GM21515 (cell line): ENCODE data around the gene ERAP2.
"Not testable (repeated sequence)": the region's sequence is repeated elsewhere in the genome, so short reads cannot be mapped to it uniquely, and the experiment has no call there.

ENCODE experiments used
- ATAC-seq: cut with Tn5 transposase; IDR thresholded peaks from one replicate; pipeline ENCODE4 v1.9.1; 2021; ENCODE audit not compliant: unreplicated experiment

The ERAP2 gene

DNA sequence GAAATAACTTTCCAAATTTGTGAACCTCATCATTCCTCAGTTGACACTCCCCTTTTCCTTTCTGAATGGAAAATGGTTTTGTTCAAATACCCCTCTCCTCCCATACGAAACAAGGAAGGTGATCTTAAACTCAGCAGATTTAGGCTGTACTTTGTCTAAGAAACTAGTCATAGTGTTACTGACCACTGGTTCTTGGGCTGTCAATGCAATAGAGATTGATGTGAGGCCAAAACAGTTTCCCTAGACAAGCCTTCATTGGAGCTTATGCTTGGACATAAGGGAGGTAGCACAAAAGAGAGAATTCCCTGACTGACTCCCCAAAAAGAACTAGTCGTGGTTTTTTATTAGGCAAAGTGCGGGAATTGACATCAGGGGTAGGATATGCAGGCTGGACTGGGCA is 54.3 kb downstream of the ERAP2 start:
- no peak for ATAC-seq

DNA sequence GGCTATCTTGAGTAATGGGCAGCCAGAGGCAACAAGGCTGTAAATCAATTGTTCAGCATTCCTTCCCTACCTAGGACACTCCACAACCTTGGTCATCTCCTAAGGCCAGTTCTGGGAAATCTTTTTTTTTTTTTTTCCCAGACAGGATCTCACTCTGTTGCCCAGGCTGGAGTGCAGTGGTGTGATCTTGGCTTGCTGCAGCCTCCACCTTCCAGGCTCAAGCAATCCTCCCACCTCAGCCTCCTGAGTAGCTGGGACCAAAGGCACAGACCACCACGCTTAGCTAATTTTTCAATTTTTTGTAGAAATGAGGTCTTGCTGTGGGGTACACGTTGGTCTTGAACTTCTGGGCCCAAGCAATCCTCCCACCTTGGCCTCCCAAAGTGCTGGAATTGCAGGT is 54.7 kb downstream of the ERAP2 start:
- not testable (repeated sequence) for ATAC-seq

DNA sequence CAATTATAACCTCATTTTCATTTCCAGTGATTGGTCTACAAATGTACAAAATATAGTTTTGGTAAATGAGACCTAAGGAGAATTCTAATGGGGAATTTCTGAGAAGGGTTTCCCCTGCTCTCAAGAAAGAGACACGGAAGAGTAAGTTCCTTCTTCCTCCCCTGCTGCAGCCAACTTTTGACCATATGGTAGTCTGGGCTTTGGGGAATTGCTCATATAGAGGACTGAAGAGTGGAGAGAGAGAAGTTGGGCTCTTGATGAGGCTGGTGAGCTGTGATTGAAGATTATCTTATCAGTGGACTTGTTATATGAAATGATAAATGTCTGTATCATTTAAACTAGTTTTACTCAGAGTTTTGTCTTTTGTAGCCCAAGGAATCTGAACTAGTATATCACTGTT is 55.3 kb downstream of the ERAP2 start:
- ATAC-seq = no peak

DNA sequence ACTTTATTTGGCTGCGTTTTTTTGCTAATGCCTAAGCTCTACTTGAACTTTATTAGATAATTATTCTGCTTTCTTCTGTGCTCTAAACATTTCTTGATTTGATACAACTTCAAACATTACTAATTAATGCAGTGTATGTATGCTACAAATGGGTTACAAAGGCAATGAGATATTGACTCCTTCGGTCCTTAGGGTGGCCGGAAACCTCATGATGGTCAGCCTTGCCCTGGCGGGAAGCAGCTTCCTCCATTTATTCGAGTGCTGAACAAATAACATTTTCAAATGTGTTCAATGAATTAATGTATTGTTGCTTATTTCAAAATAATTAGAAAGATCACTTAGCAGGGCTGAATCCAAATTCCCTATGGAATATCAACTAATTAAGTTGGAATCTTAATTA is 55.7 kb downstream of the ERAP2 start:
- no peak for ATAC-seq

DNA sequence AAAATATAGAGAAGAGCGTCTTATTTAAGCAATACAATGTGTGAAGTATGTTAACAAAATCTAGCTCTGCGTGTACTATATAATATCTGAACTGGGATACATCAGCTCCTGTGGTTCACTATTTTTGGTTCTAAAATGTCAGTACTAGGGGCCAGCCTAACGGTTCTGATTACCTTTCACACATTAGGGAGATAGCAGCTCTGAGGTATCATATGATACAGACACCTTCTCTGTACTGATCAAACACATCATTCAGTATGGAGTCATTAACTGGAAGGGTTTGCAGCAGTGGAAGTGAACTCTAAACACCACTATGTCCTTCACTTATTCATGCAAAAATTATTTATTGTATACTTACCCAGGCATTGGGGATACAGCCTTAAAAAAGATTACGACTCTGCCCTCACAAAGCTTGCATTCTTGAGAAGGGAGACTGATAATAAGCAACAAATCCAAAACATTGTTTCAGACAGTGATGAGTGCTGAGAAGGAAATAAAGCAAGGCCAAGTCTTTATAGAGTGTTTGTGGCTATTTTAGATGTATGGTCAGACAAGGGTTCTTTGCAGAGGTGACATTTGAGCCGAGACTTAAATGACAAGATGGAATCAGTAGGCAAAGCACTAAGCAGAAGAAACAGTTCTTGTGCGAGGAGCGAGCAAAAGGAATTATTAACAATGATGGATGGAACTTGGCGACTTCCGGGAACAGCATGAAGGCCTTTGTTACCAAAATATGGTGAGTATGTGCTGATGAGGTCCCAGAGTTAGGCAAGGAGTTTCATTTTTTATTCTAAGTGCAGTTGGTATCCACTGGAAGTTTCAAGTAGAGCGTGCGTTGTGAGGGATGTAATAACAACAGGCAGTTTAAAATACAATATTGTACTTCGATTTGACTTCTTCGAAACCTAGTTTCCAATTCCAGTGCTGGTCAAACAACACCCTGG is 57.7 kb downstream of the ERAP2 start:
- no peak for ATAC-seq

DNA sequence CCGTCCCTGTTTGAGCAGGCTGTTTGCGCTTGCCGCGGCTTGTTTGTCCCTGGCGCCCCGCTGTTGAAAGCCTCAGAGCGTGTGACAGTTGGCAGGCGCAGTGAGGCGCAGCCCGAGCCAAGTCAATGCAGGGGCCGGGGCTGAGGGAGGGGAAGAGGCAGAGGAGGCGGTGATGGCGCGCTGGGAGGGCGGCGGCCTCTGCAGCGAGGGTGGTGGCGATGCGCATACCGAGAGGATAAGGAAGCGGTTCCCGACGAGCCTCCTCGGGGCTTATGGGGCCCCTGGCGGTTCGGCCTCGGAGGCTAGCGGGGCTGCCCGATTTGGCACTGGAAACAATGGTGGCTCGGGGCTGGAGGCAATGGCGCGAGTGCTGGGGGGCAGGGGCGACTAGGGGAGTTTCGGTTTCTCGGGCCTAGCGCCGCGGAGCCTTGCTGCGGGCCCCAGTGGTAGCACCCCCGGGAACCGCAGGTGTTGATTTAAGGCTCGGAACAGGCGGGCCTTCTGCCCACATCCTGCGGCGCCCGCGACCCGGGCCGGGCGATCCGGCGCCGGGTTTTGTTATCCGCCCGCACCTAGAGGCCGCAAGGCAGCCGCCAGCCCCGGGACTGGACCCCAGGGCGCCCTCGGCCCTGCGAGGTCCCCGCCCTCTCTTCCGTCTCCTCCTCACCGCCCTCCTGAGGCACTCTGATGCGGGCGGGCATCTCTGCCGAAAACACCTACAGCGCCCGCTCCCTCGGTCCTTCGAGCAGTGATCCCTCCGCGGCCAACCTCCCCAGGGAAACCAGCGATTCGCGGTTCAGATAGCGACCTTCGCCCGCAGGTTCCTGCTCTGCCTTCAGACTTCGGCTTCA is 58.6 kb downstream of the ERAP2 start:
- peak; percentile 64 for ATAC-seq

DNA sequence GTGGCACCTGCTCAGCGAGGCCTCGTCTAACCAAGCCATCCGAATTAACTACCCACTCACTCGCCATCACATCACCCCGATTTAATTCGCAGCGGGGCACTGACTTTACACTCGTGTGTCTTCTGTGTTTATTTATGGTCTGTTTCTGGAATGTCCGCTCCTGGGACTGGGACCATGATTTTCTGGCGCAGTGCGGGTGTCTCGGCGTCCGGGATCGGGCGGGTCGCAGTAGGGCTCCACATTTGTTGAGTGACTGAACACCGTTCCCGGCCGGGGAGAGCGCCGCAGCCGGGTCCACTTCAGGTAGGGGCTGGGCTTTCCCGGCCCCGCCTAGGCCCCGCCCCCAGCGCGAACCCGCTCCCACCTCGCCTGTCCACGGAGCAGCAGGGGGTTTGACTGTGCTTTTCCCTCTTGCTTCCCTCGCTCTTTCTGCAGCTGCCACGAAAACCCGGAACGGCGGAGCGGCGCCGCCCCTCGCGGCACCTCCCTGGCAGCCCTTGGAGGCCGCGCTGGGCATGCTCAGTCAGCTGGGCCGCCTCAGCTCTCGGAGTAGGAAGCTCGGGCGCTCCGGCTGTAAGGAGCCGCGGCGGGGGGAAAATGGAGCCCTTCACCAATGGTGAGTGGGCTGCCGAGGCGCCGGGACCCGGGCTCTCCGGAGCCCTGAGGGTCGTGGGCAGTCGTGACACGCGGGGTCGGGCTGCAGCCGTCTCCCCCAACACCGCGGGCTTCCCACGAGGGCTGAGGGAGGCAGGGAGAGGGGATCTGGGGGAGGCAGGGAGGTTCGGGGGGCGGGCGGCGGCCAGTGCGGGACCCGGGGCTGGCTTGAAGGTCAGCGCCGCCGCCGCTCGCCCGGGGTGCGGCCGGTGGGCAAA is 59.5 kb downstream of the ERAP2 start, which contains the start of gene LNPEP:
Gene LNPEP, plus strand, starts transcription at position 522 of the 872 bp plus-strand sequence. Its CDS starts 76 bp downstream, at position 598.
- peak; percentile 50 for ATAC-seq

DNA sequence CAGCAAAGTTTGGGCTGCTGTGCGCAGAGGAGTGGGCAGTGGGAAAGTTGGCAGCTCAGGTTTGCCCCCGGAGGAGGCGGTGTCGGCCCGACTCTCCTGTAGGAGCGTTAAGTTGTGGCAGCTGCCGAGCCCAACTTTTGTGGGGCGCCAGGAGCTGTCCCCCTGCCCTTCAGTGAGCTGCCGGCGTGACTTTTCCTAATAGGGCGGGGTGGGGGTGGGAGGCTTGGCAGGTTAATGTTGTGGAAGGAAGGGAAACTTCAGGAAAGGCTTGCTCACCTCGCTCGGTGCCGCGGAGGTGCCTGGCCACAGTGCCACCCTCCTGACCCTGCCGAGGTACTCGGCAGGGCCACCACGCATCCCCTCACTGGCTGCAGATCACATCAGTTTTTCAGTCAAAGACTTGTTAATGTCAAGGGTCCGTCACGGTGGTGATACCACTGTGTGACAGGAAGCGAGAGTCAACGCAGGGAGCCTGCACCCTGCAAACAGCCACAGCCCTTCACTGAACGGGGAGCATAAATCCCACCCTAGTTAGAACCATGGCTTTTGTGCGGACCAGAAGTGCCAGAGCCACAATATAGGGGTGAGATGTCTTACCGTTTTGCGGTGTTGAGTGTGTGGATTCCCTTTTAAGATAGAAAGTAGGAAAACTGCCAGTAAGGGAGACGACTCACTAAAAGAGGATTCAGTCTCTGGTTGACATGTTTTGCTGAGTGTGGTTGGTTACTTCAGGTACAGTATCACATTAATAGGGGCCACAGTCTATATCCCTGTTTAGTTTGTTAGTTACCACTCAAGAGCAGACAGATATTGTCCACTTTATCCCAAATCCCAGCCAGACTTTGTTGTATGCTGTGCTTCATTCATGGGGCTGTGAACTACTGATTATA is 60.4 kb downstream of the ERAP2 start:
- ATAC-seq = peak; percentile 29

DNA sequence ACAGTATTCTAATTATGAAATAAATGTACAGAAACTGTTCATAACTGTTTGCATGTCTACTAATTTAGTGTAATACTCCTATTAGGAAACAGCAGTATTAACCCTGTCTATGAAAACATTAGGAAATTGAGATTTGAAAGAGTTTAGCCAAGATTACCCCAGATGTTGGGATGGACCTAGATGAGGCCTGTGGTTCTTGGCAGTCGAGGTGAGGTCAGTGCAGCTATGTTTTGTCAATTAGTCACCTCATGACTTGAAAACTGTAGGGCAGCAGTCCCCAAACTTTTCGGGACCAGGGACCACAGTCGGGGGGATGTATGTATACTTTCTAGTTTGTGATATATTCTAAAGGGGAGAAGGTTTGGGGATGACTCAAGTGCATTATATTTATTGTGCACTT is 64.3 kb downstream of the ERAP2 start:
- ATAC-seq = no peak

DNA sequence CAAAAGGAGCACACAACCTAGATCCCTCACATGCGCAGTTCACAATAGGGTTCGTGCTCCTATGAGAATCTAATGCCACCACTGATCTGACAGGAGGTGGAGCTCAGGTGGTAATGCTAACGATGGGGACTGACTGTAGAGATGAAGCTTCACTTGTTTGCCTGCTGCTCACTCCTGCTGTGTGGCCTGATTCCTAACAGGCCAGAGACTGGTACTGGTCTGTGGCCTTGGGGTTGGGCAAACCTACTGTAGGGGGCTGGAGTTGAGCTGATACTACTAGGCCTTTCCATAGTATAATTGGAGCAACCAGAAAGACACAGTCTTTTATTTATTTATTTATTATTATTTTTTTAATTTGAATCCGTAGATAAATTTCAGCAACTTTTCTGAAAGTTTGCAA is 64.8 kb downstream of the ERAP2 start:
- no peak for ATAC-seq

DNA sequence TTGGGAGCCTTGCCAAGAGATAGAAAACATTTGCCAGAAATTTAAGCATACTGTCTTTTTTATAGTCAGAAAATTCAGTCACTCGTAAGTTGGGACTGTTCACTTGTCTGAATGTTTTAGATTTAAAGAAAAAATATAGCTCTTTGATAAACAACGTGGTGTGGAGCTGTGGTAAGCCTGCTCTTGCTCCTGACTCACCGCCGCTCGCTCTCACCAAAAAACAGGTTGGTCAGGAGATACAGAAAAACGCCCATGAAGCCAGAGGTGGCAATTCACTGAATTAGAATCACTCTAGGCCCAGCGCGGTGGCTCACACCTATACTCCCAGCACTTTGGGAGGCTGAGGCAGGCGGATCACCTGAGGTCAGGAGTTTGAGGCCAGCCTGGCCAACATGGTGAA is 65.8 kb downstream of the ERAP2 start:
- ATAC-seq = no peak

DNA sequence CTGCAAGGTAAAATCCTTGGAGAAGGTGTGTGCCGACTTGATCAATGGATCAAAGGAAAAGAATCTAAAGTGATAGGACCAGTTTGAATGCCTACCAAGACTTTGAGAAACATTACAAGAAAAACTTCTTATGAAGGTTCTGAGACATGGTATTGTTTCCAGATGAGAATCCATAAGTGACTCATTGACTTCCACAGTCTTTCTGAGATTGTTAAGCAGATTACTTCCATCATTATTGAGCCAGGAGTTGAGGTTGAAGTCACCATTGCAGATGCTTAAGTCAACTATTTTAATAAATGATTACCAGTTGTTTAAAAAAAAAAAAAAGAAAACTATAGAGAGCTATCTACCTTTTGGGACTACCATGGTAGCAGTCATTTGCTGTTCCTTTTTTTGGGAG is 66.6 kb downstream of the ERAP2 start:
- no peak for ATAC-seq

DNA sequence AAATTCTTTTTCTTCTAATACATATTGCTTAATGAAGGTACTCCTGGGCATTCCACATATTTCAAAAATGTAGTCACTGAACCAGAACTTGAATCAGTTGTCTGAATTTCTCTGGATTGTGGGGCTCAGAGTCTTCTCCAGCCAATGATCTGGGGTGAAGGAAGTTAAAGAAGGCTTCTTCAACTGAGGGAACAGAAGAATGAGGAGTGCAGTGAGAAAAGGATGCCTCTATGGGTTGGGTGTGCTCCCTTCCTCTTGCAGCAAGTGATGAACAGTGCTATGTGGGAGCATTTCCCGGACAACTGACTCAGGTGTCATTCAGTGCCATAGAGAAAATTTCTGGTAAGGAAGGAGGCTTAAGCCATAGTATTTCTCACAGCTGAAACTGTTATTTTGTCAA is 67.5 kb downstream of the ERAP2 start:
- ATAC-seq = no peak

DNA sequence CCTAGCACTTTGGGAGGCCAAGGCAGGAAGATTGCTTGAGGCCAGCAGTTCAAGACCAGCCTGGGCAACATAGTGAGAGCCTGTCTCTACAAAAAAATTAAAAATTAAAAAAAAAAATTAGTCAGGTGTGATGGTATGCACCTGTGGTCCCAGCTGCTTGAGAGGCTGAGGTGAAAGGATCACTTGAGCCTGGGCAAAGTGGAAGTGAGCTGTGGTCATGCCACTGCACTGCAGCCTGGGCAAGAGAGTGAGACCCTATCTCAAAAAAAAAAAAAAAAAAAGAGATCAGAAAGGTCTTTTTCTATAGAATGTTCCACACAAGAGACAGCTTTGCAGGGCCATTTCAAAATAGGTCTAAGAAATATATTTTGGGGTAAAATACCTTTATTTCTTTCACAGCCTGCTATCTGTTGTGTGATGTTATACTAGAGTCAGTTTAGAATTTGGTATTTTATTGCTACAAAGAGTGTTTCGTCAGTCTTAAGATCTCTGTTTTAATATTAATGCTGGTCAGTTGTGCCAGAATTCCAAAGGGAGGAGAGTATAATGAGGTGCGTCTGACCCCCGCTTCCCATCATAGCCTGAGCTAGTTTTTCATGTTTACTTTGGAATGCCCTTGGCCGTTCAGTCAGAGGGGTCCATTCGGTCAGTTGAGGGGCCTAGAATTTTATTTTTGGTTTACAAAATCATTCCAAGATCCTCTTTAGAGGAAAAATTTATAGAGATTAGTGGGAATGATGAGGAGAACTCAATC is 69.0 kb downstream of the ERAP2 start:
- ATAC-seq = no peak

DNA sequence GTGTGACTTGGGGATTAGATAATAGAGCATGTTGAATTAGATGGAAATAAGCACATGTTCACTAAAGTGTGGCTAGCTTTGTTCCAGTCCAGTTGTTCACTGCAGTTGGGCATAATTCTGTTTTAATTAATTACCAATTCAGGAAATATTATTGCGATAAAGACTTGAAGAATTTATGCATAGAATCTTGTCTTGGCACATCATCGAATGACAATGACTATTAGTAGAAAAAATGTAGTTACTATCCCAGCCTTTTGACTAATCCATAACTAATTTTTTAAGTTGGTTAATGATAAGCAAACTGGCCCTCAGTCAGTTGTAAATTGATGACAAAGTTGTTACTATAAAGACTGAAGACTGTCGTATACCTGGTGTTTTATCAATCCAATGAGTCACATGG is 70.1 kb downstream of the ERAP2 start:
- no peak for ATAC-seq

DNA sequence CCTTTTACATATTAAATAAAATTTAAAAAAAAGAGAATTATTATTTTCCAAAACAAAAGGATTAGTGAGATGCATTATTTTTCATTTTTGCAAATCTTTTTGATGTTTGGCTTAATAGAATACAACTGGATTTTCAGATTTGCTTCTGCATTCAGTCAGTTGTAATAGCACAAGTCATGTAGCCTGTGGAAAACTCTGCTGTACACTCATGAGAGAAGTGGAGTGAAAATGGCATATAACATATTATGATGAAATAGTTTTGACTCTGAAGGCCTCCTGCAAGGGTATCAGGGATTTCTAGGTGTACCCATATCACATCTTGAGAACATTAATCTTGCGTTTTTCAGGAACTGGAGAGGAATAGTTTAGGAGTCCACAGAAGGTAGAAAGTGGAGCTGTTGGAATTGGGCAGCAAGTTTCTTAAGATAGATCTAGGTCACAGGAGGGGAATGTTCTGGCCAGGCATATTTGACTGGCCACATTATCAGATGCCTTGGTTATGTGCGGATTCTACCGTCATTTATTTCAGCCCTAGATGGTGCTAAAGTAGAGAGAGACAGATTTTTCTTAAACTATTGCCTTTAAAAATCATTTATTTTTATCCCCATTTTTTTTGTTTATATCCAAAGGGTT is 75.9 kb downstream of the ERAP2 start:
- no peak for ATAC-seq

DNA sequence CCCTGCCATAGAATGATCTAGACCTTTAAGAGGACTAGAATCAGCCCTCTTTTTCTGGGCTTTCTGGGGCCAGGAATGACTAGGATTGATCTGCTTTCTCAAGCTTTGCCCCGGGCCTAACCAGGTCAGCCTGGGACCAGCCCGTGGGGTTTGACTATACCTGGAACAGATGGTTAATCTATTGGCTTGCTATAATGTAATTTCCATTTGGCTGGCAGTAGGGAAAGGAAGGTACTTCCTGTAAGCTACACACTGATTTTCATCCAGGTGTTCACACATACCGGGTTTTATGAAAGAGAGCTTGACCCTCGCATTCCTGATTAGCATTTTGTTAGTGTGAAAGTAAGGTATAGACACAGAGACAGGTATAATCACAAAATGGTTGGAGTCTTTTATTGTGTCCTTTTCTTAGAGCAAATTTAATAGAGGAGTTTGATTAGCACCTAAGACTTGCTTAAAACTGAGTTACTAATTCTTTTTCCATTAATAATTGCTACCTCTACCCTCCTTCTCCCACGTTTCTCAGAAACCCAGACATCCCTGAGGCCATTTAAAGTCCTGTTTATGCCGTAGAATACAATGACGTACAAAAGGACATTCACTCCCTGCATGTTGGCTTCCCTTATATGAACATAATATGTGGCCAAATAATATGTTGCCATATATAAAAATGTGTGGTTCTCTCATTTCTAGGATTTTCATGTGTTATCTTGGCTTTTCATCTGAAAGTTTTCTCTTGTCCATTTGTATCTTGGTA is 76.9 kb downstream of the ERAP2 start:
- no peak for ATAC-seq
